HTR-8/SVneo (cell line): Measurements from ENCODE around the gene DLAT.
A peak's percentile ranks its signal among the peaks of the same experiment; 100 is the strongest.
"Not testable (repeated sequence)": the region's sequence is repeated elsewhere in the genome, so short reads cannot be mapped to it uniquely, and the experiment has no call there.

Source experiments
- DNase-seq: peaks from one replicate; pipeline ENCODE4 v3.0.0; 2011; ENCODE audit warnings: low spot score, mixed read lengths; ENCODE audit not compliant: insufficient read length
- FAIRE-seq: peaks from 2 replicates; lab custom pipeline; 2011; peaks lifted over from hg19 to GRCh38; lab: Jason Lieb, UNC

The DLAT gene

GRCh38 chr11:112042961-112043304 lies 17.7 kb downstream of the DLAT start:
- FAIRE-seq (no peak), DNase-seq (no peak)

- DNase-seq (no peak), FAIRE-seq (peak; percentile 20)
Observed at GRCh38 chr11:112044961-112045360, 19.8 kb downstream of the DLAT start.

GRCh38 chr11:112046647-112047046 lies 21.4 kb downstream of the DLAT start:
- FAIRE-seq, DNase-seq: not testable (repeated sequence)

- not testable (repeated sequence) for DNase-seq, FAIRE-seq
Observed at GRCh38 chr11:112048256-112048655, 23.0 kb downstream of the DLAT start.

GRCh38 chr11:112049777-112050176 lies 24.6 kb downstream of the DLAT start:
- FAIRE-seq (peak; percentile 23), DNase-seq (no peak)

GRCh38 chr11:112050721-112051120 lies 25.5 kb downstream of the DLAT start:
- no peak for DNase-seq
- FAIRE-seq: no peak

- FAIRE-seq: no peak
- DNase-seq: no peak
Observed at GRCh38 chr11:112051768-112052167, 26.6 kb downstream of the DLAT start.

- DNase-seq: no peak
- no peak for FAIRE-seq
Observed at GRCh38 chr11:112057170-112057569, 32.0 kb downstream of the DLAT start.

GRCh38 chr11:112058103-112058502 lies 32.9 kb downstream of the DLAT start:
- DNase-seq (no peak), FAIRE-seq (peak; percentile 87)

GRCh38 chr11:112062923-112063322 lies 37.7 kb downstream of the DLAT start:
- FAIRE-seq (no peak), DNase-seq (no peak)

- FAIRE-seq (peak; percentile 95), DNase-seq (peak; percentile 94)
Observed at GRCh38 chr11:112073941-112074811, 49.0 kb downstream of the DLAT start, which contains the start of the genes NKAPD1 and PIH1D2. Gene NKAPD1, plus strand, starts transcription at chr11:112074299. Its CDS starts 1,276 bp downstream, at chr11:112075575. Gene PIH1D2, minus strand, starts transcription at chr11:112074017. Its CDS starts 843 bp downstream, at chr11:112073174.

- DNase-seq: no peak
- FAIRE-seq: no peak
Observed at GRCh38 chr11:112082729-112083128, 57.5 kb downstream of the DLAT start.

GRCh38 chr11:112085822-112086421 lies 60.7 kb downstream of the DLAT start:
- DNase-seq (peak; percentile 48), FAIRE-seq (no peak)

- FAIRE-seq: peak; percentile 99
Observed at GRCh38 chr11:112086422-112087191, 61.4 kb downstream of the DLAT start, which contains the start of the genes SDHD and TIMM8B. Gene SDHD, plus strand, starts transcription at chr11:112086873. Its CDS starts 35 bp downstream, at chr11:112086908. Gene TIMM8B, minus strand, starts transcription at chr11:112086756. Its CDS starts 33 bp downstream, at chr11:112086723.

GRCh38 chr11:112087212-112087611 lies 62.0 kb downstream of the DLAT start:
- no peak for FAIRE-seq
- no peak for DNase-seq

More at GRCh38 chr11:112086422-112087191, 61.4 kb downstream of the DLAT start, which contains the start of the genes SDHD and TIMM8B:
- DNase-seq: peak; percentile 99

GRCh38 chr11:112095302-112095701 lies 70.1 kb downstream of the DLAT start:
- not testable (repeated sequence) for FAIRE-seq

GRCh38 chr11:112096194-112096593 lies 71.0 kb downstream of the DLAT start:
- no peak for DNase-seq
- FAIRE-seq: peak; percentile 23

More at GRCh38 chr11:112095302-112095701, 70.1 kb downstream of the DLAT start:
- not testable (repeated sequence) for DNase-seq

- DNase-seq: no peak
- peak; percentile 67 for FAIRE-seq
Observed at GRCh38 chr11:112097734-112098528, 72.7 kb downstream of the DLAT start.

- FAIRE-seq (no peak), DNase-seq (no peak)
Observed at GRCh38 chr11:112100462-112100861, 75.3 kb downstream of the DLAT start.
